ENCODE measurements around the gene TTC9. TPM values are rescaled to one million over a fixed set of nuclear protein-coding genes. Genes with fewer than 3 reads are reported as not detected.

Gene TTC9
- total RNA-seq, 1 experiment from 2014 or later = 26.2 TPM

GRCh38 chr14:70711451-70711850 lies 69.7 kb downstream of the TTC9 start:
- H3K27me3 Mint-ChIP-seq (ENCODE audit: low read depth) = no peaks in the 10 kb centered on the region
- no peaks in the 10 kb centered on the region for H3K36me3 Mint-ChIP-seq
- no peak overlapping the region for H3K4me3 Mint-ChIP-seq
- H3K9me3 Mint-ChIP-seq = no peaks in the 10 kb centered on the region
- ATAC-seq = no peak
- TF ChIP-seq NFE2L1 (CRISPR knock-in tag; IDR thresholded peaks at IDR 0.05) = no peak
- TF ChIP-seq FOXK1 (CRISPR knock-in tag; IDR thresholded peaks at IDR 0.05) = no peak
- TF ChIP-seq TP53 (CRISPR knock-in tag; IDR thresholded peaks at IDR 0.05) = no peak
- TF ChIP-seq JAZF1 (CRISPR knock-in tag; IDR thresholded peaks at IDR 0.05) = no peak
- no peak for TF ChIP-seq FOXP4 (CRISPR knock-in tag; IDR thresholded peaks at IDR 0.05)
- TF ChIP-seq USF2 (CRISPR knock-in tag; IDR thresholded peaks at IDR 0.05) = no peak
- TF ChIP-seq ZNF317 (CRISPR knock-in tag; IDR thresholded peaks at IDR 0.05; ENCODE audit: borderline replicate concordance, low read depth) = no peak
- TF ChIP-seq HMGA2 (CRISPR knock-in tag; IDR thresholded peaks at IDR 0.05) = no peak
- no peak for TF ChIP-seq SOX15 (CRISPR knock-in tag; IDR thresholded peaks at IDR 0.05)
- TF ChIP-seq PRRX2 (CRISPR knock-in tag; IDR thresholded peaks at IDR 0.05) = no peak
- TF ChIP-seq, protein P1, sequence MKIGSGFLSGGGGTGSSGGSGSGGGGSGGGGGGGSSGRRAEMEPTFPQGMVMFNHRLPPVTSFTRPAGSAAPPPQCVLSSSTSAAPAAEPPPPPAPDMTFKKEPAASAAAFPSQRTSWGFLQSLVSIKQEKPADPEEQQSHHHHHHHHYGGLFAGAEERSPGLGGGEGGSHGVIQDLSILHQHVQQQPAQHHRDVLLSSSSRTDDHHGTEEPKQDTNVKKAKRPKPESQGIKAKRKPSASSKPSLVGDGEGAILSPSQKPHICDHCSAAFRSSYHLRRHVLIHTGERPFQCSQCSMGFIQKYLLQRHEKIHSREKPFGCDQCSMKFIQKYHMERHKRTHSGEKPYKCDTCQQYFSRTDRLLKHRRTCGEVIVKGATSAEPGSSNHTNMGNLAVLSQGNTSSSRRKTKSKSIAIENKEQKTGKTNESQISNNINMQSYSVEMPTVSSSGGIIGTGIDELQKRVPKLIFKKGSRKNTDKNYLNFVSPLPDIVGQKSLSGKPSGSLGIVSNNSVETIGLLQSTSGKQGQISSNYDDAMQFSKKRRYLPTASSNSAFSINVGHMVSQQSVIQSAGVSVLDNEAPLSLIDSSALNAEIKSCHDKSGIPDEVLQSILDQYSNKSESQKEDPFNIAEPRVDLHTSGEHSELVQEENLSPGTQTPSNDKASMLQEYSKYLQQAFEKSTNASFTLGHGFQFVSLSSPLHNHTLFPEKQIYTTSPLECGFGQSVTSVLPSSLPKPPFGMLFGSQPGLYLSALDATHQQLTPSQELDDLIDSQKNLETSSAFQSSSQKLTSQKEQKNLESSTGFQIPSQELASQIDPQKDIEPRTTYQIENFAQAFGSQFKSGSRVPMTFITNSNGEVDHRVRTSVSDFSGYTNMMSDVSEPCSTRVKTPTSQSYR (CRISPR knock-in tag; IDR thresholded peaks at IDR 0.05) = no peak
- TF ChIP-seq GRHL2 (CRISPR knock-in tag; IDR thresholded peaks at IDR 0.05; ENCODE audit: insufficient replicate concordance, severe bottlenecking) = no peak
- no peak for TF ChIP-seq CDX4 (CRISPR knock-in tag; IDR thresholded peaks at IDR 0.05; ENCODE audit: borderline replicate concordance)
- TF ChIP-seq NR3C1 (CRISPR knock-in tag; conservative IDR thresholded peaks at IDR 0.05; ENCODE audit: low read depth) = no peak
- TF ChIP-seq TCF7 (CRISPR knock-in tag; IDR thresholded peaks at IDR 0.05; ENCODE audit: low read depth) = no peak
- TF ChIP-seq, protein P2, sequence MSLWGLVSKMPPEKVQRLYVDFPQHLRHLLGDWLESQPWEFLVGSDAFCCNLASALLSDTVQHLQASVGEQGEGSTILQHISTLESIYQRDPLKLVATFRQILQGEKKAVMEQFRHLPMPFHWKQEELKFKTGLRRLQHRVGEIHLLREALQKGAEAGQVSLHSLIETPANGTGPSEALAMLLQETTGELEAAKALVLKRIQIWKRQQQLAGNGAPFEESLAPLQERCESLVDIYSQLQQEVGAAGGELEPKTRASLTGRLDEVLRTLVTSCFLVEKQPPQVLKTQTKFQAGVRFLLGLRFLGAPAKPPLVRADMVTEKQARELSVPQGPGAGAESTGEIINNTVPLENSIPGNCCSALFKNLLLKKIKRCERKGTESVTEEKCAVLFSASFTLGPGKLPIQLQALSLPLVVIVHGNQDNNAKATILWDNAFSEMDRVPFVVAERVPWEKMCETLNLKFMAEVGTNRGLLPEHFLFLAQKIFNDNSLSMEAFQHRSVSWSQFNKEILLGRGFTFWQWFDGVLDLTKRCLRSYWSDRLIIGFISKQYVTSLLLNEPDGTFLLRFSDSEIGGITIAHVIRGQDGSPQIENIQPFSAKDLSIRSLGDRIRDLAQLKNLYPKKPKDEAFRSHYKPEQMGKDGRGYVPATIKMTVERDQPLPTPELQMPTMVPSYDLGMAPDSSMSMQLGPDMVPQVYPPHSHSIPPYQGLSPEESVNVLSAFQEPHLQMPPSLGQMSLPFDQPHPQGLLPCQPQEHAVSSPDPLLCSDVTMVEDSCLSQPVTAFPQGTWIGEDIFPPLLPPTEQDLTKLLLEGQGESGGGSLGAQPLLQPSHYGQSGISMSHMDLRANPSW (CRISPR knock-in tag; conservative IDR thresholded peaks at IDR 0.05; ENCODE audit: low read depth) = no peak
- TF ChIP-seq, protein P3, sequence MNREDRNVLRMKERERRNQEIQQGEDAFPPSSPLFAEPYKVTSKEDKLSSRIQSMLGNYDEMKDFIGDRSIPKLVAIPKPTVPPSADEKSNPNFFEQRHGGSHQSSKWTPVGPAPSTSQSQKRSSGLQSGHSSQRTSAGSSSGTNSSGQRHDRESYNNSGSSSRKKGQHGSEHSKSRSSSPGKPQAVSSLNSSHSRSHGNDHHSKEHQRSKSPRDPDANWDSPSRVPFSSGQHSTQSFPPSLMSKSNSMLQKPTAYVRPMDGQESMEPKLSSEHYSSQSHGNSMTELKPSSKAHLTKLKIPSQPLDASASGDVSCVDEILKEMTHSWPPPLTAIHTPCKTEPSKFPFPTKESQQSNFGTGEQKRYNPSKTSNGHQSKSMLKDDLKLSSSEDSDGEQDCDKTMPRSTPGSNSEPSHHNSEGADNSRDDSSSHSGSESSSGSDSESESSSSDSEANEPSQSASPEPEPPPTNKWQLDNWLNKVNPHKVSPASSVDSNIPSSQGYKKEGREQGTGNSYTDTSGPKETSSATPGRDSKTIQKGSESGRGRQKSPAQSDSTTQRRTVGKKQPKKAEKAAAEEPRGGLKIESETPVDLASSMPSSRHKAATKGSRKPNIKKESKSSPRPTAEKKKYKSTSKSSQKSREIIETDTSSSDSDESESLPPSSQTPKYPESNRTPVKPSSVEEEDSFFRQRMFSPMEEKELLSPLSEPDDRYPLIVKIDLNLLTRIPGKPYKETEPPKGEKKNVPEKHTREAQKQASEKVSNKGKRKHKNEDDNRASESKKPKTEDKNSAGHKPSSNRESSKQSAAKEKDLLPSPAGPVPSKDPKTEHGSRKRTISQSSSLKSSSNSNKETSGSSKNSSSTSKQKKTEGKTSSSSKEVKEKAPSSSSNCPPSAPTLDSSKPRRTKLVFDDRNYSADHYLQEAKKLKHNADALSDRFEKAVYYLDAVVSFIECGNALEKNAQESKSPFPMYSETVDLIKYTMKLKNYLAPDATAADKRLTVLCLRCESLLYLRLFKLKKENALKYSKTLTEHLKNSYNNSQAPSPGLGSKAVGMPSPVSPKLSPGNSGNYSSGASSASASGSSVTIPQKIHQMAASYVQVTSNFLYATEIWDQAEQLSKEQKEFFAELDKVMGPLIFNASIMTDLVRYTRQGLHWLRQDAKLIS (CRISPR knock-in tag; IDR thresholded peaks at IDR 0.05; ENCODE audit: borderline replicate concordance) = no peak
- no peak for TF ChIP-seq CBFB (CRISPR knock-in tag; IDR thresholded peaks at IDR 0.05; ENCODE audit: low read depth)
- no peak for TF ChIP-seq ELF4 (CRISPR knock-in tag; IDR thresholded peaks at IDR 0.05; ENCODE audit: low read depth)
- ChIA-PET POLR2A (no interaction called here), CTCF (no interaction called here)
- H3K27ac Mint-ChIP-seq = no peak overlapping the region
- H3K4me1 Mint-ChIP-seq = peaks cover 65% of the 10 kb centered on the region
- no peak for DNase-seq (ENCODE audit: low spot score)

All from WTC11 (cell line).